AG04450 (cell line): ENCODE data around the gene RPS25. TPM values are rescaled to one million over a fixed set of nuclear protein-coding genes. Genes with fewer than 3 reads are reported as not detected.
"Not testable (repeated sequence)": the region's sequence is repeated elsewhere in the genome, so short reads cannot be mapped to it uniquely, and the experiment has no call there.

Experiments
- CTCF ChIA-PET: fragments of 300-600, 350-600 bp; formaldehyde crosslinking; extraction: SDS; loops from one replicate; lab custom pipeline; 2022; ENCODE audit warnings: antibody characterized with exemption, inconsistent platforms; lab: Charles Lee
- POLR2A ChIA-PET: fragments of 350-600 bp; formaldehyde crosslinking; extraction: SDS; loops from one replicate; lab custom pipeline; 2021; ENCODE audit warnings: antibody characterized with exemption, inconsistent platforms; lab: Yijun Ruan, JAX
- DNase-seq: peaks from one replicate; pipeline ENCODE4 v3.0.0-alpha.2; 2011; ENCODE audit warnings: low read depth, low spot score
- H3K27ac ChIP-seq: one replicate; pipeline ENCODE4 v1.5.1; 2012; ENCODE audit warnings: low read depth, low read length, control low read depth
- H3K27me3 ChIP-seq: one replicate; pipeline ENCODE4 v1.6.0; 2012; ENCODE audit warnings: low read length; ENCODE audit not compliant: control insufficient read depth, insufficient read depth
- H3K4me3 ChIP-seq: 2 replicates; pipeline ENCODE4 v1.5.1; 2011; ENCODE audit warnings: mild to moderate bottlenecking, low read depth, low read length, control low read depth
- H3K9me3 ChIP-seq: 2 replicates; pipeline ENCODE4 v1.5.1; 2012; ENCODE audit warnings: low read length; ENCODE audit not compliant: control insufficient read depth, insufficient read depth
- polyA plus RNA-seq: library from polyadenylated mRNA; depleted of rRNA; stranded (reverse); fragments of >200 nt; gene quantifications from 2 replicates; pipeline ENCODE4 v1.2.3, GENCODE V29; 2011
- TF ChIP-seq, protein P1 (sequence below): IDR thresholded peaks from 2 replicates; pipeline ENCODE4 v1.5.1; 2011; ENCODE audit warnings: low read depth, low read length, control low read depth, inconsistent platforms

RPS25 gene
- polyA plus RNA-seq, 1 experiment = 1,059 TPM

DNA sequence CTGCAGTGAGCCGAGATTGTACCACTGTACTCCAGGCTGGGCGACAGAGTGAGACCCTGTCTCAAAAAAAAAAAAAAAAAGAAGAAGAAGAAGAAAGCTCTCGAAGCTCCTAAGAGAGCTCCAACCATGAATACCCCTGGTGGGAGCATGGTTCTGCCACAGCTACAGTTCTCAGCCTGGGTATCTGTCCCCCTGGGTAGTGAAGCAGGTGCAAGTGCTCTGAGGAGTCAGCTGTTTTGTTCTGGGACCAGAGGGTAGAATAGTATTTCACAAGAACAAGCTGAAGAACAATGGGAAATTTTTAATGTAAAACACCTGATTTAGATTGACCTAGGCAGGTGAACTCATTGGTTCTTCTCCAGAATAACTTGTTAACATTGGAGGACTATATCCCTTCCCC is 43.1 kb upstream of the RPS25 start:
- POLR2A ChIA-PET = interaction anchor here (0.6 to 0.7 kb wide), 2 partner anchors 237 to 274 kb away, joined by 6 read pairs; no protein-coding TSS in a partner anchor

DNA sequence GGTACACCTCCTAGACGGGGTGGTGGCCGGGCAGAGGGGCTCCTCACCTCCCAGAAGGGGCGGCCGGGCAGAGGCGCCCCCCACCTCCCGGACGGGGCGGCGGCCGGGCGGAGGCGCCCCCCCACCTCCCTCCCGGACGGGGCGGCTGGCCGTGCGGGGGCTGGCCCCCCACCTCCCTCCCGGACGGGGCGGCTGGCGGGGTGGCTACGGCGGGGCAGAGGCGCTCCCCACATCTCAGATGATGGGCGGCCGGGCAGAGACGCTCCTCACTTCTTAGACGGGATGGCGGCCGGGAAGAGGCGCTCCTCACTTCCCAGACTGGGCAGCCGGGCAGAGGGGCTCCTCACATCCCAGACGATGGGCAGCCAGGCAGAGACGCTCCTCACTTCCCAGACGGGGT is 41.0 kb upstream of the RPS25 start:
- POLR2A ChIA-PET, H3K27me3 ChIP-seq, H3K9me3 ChIP-seq, H3K27ac ChIP-seq, H3K4me3 ChIP-seq, DNase-seq: not testable (repeated sequence)
- CTCF ChIA-PET = interaction anchor here (0.9 kb wide), 1 partner anchor 147 kb away, joined by 4 read pairs; the partner anchor contains the start of gene CBL

More for the DNA sequence above, 43.1 kb upstream of the RPS25 start:
- CTCF ChIA-PET = interaction anchor here (1.7 kb wide), 1 partner anchor 30 kb away, joined by 3 read pairs; no protein-coding TSS in a partner anchor
- no peak for DNase-seq
- Histone ChIP-seq H3K27me3 (no peaks in the 10 kb centered on the region), H3K9me3 (no peaks in the 10 kb centered on the region; the same call in 1 of the 2 replicates), H3K4me3 (no peak overlapping the region), H3K27ac (no peak overlapping the region)
- TF ChIP-seq, protein P1, sequence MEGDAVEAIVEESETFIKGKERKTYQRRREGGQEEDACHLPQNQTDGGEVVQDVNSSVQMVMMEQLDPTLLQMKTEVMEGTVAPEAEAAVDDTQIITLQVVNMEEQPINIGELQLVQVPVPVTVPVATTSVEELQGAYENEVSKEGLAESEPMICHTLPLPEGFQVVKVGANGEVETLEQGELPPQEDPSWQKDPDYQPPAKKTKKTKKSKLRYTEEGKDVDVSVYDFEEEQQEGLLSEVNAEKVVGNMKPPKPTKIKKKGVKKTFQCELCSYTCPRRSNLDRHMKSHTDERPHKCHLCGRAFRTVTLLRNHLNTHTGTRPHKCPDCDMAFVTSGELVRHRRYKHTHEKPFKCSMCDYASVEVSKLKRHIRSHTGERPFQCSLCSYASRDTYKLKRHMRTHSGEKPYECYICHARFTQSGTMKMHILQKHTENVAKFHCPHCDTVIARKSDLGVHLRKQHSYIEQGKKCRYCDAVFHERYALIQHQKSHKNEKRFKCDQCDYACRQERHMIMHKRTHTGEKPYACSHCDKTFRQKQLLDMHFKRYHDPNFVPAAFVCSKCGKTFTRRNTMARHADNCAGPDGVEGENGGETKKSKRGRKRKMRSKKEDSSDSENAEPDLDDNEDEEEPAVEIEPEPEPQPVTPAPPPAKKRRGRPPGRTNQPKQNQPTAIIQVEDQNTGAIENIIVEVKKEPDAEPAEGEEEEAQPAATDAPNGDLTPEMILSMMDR = no peak

DNA sequence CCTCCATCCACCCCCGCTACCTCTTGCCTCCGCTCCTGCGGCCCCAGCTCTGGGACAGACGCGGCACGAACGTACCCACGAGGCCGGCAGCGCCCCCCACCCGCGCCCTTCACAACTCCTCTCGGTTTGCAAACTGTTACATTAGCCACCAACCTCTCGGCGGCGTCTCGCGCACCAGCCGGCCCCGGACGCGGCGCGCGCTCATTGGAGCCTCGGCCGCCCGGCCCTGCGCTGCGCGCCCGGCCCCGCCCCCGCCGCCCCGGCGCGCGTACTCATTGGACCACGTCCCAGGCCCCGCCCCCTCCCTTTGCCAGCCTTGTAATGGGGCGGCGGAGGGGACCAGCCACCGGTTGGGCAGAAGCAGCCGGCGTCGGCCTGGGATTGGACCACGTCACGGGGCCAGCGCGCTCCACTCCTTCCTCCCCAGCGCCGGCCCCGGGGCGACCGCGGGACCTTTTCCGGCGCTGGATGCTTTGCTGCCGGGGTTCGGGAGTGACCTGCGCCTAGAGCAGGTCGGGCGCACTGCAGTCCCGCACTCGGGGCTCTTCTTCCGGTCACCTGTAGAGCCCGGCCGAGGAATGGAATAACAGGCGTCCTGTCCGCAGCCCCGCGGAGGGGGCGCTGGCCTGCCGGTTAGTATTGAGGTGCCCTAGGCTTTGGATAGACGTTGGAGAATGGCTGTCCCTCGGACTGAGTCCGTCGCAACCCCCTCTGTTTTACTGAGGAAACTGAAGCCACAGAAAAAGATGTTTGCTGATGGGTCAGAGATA is 39.0 kb upstream of the RPS25 start, which contains the start of gene HYOU1:
TSS of gene HYOU1 (minus strand) at position 206 of the 770 bp plus-strand sequence. CDS start 1,045 bp downstream, outside the sequence.
- DNase-seq = peak; percentile 86
- no peaks in the 10 kb centered on the region; the same call in 1 of the 2 replicates for H3K9me3 ChIP-seq
- H3K27me3 ChIP-seq = no peaks in the 10 kb centered on the region
- CTCF ChIA-PET = interaction anchor here (0.9 to 1.3 kb wide), 5 partner anchors 12 to 267 kb away, joined by 3 to 5 read pairs (median 4); no protein-coding TSS in a partner anchor
- H3K27ac ChIP-seq = peak within 1 kb of the TSS; percentile 77
- POLR2A ChIA-PET = interaction anchor here (0.6 to 3.1 kb wide), 9 partner anchors 10 to 260 kb away, joined by 3 to 27 read pairs (median 5); partner anchors contain the start of genes DPAGT1, HMBS, MCAM and NLRX1
- peak within 1 kb of the TSS; percentile 83 for H3K4me3 ChIP-seq
- TF ChIP-seq, protein P1 = peak; percentile 39

DNA sequence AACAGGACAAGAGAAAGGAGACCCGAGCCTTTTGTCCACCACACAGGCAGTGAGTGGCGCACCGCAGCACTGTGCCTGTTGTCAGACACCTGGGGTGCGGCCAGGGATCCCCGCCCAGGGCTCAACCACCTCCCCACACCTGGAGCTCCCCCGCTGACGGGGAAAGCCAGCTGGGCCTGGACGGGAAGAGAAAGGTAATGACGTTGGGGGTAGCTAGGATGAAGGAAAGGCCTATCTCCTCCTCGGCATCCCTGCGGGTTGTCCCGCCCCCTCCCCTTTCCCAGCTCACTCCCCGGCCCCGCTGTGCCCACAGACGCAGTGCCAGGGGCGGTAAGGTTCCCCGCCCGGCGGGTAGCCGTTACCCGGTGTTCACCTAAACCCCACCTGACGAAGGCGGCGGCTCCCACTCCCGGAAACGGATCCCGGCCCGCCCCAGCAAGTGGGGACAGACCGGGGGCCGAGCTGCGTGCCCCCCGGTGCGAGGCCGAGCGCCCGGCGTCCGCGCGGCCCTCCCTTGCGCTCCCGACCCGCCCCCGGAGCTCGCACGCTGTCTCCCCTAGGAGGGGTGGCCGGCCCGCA is 38.4 kb upstream of the RPS25 start:
- no peaks in the 10 kb centered on the region for H3K27me3 ChIP-seq
- ChIA-PET POLR2A (interaction anchor here (0.6 to 3.1 kb wide), 9 partner anchors 9 to 261 kb away, joined by 3 to 27 read pairs (median 5); partner anchors contain the start of genes DPAGT1, HMBS, MCAM and NLRX1), CTCF (interaction anchor here (0.9 to 1.3 kb wide), 5 partner anchors 12 to 267 kb away, joined by 3 to 5 read pairs (median 4); no protein-coding TSS in a partner anchor)
- TF ChIP-seq, protein P1 = no peak
- H3K9me3 ChIP-seq = no peaks in the 10 kb centered on the region; the same call in 1 of the 2 replicates
- no peak for DNase-seq
- peak overlapping the region; percentile 68 for H3K27ac ChIP-seq
- peak overlapping the region; percentile 83 for H3K4me3 ChIP-seq

DNA sequence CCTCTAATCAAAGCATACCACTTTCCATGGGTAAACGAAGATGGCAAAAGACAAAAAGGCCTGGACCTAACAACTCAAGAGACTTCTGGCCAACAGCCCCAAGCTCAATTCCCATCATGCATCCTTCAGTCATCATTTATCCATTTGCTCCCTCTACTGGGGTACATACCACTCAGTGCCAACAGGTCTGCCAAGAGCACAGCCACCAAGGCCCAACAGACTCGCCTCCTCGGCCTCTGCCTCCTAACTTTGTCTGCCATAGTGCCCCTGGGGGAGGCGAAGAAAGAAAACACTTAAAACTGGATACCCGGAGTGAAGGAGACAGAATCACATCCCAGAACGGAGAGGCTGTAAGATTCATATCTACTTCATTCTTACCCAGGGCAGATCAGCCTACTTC is 37.8 kb upstream of the RPS25 start:
- ChIA-PET POLR2A (interaction anchor here (0.8 to 3.1 kb wide), 8 partner anchors 8 to 261 kb away, joined by 3 to 27 read pairs (median 5); partner anchors contain the start of genes DPAGT1, HMBS, MCAM and NLRX1), CTCF (interaction anchor here (0.8 to 1.3 kb wide), 5 partner anchors 10 to 268 kb away, joined by 3 to 4 read pairs (median 4); no protein-coding TSS in a partner anchor)
- no peak for DNase-seq
- Histone ChIP-seq H3K27ac (peak overlapping the region; percentile 68), H3K9me3 (no peaks in the 10 kb centered on the region; the same call in 1 of the 2 replicates), H3K27me3 (no peaks in the 10 kb centered on the region), H3K4me3 (peak overlapping the region; percentile 83)
- TF ChIP-seq, protein P1 = peak; percentile 20; the same call in 1 of the 2 replicates
